ENCODE measurements around the gene KCNG2.
"Not testable (repeated sequence)": the region's sequence is repeated elsewhere in the genome, so short reads cannot be mapped to it uniquely, and the experiment has no call there.

The KCNG2 gene

DNA sequence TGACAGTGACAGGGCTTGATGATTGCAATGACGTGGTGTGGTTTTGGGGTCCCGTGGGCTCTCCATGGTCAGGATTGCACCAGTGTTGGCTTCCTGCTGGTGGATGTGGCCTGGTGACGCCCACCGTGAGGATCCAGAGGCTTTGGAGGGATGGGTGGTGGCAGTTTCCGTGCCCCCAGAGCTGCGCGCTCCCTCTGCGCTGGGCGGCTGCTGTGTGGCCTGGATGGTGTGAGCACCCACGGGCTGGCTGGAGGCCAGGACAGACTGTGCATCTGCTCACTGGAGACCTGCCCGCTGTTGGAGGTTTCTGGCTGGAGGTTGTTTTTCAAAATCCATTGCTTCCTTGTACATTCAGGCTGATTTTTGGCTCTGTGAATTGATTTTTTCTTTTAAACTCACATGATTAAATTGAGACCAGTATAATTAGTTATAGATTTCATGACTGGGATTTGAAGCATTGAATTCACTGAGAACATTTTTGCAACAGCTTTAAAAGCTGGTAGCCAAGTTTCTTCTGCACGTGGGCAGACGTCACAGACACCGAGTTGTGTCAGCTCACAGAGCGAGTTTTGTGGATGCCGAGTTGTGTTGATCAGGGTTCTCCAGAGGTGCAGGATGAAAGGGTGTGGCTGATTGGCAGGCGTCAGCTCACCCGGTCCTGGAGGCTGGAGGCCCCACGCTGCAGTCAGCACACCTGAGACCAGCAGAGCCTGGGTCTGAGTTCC, 72.7 kb downstream of the KCNG2 start:
- no peak for DNase-seq (ENCODE audit: low read depth in 3 of 3)

DNA sequence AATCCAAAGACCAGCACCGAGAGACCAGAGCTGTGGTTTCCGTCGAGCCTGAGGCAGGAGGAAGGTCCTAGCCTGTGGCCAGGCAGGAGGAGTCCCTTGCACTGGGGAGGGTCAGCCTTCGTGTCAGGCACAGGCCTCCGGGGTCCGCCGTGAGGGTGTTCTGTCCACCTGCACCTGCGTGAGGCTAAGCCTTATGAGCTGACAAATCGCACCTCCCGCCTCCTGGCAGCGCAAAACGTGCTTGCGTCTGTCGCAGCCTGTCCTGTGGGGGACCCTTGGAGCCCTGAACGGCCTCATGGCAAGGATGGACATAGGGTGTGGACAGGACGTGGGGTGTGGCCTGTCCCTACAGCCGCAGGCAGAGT, 73.3 kb downstream of the KCNG2 start:
- DNase-seq (ENCODE audit: low read depth in 3 of 3): no peak

DNA sequence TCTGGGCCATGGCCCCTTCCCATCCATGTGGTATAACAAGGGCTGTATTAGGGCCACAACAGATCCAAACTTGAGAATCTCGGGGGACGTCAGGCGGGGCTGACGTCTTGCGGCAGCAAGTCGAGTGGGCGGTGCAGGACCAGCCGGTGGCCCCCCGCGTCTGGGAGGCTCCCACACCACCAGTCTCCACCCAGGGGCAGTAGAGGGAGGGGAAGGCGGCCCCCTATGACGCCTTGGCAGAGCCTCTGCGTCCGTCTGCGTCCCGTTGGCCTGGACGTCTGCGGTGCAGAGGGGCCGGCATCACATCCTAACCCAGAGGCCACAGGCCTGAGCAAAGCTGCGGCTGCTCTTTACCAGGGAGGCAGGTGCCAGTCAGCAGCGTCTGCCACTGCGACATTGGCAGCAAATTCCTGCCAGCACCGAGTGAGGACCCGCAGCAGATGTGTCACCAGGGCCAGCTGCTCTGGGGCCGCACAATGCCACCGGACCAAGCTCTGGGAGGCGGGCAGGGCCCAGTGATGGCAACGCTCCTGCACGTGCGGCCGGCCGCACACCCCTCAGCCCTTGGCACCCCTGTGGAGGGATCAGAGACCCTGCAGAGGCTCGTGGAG, 73.8 kb downstream of the KCNG2 start:
- no peak for DNase-seq (ENCODE audit: low read depth in 3 of 3)

DNA sequence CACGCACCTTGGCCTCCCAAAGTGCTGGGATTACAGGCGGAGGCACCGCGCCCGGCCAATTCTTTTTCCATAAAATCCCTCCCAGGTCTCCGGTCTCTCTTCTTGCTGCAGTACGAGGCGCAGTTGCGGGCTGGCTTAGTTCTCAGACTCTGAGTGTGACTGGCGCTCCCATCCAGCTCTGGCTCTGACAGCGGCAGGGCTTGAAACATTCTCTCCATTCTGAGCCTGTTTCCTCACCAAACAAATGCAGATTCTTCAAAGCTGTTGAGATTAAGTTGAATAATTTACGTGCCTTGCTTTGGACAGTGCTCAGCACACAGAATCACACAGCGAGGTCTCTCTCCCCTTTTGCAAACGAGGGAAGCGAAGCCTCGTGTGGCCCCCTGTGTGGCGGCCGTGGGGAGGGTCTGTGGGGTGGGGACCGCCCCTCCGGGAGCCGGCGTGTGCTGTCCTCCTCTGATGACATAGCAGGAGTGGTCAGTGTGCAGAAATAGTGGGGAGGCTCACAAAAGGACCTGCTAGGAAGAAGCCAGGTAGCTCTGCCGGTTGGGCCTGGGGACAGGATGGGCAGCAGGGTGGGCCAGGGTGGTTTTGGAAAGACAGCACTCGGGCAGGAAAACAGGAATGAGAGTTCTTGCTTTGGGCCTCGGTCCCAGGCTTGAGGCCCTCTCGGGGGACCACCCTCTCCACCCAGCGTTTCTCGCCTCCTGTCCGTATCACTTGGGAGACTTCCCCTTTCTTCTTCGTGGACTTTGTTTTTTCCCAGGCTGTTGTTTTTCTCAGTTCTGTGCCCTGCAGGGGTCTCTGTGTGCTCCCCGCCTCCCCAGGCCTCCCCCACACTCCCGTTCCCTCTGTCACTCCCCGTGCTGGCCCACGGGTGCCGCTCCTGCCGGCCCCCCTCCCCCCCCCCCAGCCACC, 75.0 kb downstream of the KCNG2 start:
- DNase-seq (ENCODE audit: low read depth in 3 of 3): no peak

DNA sequence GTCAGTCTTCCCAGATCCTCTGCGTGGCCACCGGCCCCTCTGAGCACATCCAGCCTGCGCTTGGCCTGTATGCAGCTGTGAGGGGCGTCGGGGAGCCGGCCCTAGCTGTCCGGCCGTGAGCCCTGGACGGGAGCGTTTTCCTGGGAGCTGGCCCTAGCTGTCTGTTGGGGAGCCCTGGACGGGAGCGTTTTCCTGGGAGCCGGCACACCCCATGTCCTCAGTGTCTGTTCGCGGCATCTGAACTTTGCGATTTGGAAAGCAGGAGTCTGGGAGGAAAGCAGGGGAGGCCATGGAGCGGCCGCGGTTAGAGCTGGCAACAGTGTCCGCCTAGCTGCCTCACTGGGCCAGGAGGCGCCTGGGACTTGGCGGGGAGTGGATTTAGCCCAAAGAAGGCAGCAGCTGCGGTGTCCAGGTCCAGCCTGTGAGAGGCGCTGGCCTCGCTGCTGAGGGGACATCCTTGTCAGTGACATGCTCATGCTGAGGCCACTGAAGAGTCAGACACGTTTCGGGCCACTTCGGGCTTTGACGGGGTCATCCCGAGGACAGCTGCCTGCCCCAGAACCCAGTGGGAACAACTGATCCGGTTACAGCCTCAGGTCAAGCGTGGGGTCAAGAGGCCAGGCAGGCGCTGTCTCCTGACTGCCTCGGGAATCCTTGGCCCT, 75.8 kb downstream of the KCNG2 start:
- DNase-seq (ENCODE audit: low read depth in 3 of 3): no peak

DNA sequence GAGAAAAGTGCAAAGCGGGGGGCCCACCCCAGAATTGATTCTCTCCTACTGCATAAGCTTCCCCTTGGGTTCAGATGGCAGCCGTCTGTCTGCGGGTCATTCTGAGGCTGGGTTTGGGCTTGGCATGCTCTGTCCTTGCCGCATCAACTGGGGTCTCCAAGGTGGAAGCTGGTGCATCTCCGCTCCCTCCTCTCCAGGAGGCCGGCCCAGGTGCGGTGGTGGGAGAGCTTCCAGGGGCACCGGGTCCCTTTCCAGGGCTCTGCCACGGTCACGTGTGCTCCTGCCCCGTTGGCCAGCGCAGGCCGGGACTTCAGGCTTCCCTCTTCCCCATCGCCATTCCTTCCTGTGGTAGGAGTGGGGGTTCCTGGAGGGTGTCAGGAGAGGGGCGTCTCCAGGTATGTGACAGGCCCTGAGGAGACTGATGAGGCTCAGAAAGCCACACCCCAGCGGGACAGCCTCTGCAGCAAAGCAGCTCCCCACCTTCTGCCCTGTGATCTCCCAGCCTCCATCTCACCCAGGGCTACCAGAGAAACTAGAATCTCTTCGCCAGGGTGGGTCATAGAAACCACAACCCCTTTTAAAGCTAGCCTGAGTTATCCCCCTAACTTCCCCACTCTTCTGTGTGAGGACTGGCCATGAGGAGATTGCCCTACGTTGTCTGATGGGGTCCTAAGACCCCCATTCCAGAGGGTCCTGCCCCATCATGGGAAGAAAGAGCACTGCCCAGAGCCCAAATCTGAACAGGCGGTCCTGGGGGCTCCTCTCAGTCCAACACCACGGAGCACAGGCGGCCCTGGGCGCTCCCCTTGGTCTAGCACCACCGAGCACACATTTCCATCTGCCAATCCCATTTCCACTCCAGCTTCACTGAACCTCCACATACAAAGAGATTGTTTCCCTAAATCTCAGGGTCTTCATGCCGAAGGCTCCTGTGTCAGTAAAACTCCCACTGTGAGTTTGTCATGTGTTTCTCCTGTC, 77.1 kb downstream of the KCNG2 start:
- no peak for DNase-seq (ENCODE audit: low read depth in 3 of 3)

DNA sequence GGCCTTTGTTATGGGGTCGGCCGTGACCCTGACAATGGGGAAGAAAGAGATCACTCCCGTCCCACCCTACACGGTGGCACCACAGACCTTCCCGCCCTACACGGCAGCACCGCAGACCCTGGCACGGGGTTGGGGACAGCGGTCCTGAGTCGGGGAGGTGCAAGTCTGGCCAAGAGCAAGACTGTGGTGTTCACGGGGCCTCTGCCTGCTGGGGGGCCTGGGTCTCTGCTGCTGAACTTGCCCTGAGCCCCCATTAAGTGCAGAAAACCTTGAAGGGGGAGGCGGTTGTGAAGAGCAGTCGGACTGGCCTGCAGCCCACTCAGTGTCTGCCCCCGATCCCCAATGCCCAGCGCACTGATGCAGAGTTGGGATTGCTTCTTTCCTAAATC, 77.8 kb downstream of the KCNG2 start:
- DNase-seq (ENCODE audit: low read depth in 3 of 3): no peak

DNA sequence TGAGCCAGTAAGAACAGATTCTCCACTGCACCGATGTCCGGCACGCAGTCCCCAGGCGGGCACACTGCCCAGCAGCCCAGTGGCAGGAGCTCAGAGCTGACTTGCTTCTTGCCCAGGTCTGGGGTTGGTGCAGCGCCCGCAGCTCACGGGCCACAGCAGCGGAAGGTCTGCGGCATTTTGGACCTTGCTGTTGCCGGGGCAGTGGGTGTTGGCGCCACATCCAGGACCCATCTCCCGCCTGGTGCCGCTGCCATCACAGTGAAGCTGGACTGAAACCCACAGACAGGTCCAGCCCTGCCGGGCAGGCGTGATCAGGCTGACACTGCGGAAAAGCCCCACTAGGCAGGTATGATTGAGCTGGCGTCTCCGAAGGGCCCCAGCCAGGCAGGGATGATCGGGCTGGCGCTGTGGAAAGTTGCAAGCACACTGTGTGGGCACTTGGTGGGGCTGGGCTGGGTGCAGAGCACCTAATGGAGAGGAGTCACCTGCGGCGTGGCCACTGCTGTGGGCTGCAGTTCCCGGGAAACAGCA, 78.3 kb downstream of the KCNG2 start:
- DNase-seq (ENCODE audit: low read depth in 3 of 3): no peak

DNA sequence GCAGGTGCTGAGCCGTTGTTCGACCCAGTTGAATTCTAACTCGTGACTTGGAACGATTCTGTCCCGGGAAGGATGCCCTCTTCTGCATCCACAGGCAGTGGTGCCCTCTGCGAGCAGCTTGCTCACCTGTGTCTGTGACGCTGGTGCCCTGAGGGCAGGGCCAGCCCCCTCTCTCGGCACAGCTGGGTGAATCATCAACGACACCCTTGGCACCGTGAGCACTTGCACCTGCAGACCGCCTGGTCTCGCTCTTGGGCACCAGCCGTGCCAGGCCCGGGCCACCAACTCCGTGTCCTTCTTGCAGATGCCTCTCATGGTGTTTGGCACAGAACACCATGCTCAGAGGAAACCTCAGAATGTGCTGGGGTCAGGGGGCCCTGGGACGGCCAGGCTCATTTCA, 78.8 kb downstream of the KCNG2 start:
- DNase-seq (ENCODE audit: low read depth in 3 of 3): no peak

DNA sequence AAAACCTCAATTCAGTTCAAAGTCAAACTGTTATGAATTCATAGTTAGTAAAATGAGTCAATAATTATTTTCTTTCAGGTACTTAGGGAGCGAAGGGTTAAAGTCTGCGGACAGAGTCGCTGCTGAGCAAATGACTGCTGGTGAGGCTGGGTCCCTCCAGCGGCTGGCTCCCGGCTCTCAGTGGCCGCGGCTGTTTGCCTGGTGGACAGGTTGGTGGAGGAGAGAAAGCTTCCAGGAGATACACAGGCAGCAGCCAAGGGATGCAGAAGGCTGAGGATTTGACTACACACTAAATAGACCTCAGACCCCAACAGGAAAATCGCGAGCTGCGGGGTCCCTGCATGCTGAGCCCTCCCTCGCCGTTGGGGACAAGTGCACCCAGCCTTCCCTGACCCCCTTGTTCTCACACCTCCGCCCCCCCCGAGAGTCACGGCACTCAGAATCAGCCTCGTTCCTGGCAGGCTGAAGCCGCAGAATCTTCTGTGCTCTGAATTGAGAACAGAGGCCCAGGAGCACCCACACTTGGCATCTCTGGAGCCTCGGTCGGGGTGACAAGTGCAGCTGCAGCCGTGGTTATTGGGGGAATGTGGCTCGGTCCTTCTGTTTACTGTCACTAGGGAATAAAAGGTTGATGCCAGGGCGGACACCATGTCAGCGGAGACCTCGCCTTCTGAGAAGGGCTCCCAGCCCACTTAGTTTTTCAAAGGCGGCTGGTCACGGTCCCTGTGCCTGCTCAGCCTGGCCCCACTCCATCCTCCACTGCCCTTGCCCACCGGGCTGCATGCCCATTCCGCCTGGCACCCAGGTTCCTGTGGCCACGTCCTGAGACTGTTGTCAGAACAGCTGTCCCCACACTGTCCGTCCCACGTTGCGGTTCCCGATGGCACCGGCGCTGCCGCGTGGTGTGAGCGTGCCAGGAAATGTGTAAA, 79.7 kb downstream of the KCNG2 start:
- no peak for DNase-seq (ENCODE audit: low read depth in 3 of 3)

DNA sequence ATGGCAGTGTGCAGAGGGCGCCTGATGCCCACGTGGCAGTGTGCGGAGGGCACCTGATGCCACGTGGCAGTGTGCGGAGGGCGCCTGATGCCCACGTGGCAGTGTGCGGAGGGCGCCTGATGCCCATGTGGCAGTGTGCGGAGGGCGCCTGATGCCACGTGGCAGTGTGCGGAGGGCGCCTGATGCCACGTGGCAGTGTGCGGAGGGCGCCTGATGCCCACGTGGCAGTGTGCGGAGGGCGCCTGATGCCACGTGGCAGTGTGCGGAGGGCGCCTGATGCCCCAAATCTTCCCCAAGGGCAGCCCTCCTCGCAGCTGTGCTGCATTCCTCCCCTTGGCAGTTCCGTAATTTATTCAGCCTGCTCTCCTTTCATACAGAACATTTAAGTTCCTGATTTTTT, 80.5 kb downstream of the KCNG2 start:
- DNase-seq (ENCODE audit: low read depth in 3 of 3): not testable (repeated sequence)

DNA sequence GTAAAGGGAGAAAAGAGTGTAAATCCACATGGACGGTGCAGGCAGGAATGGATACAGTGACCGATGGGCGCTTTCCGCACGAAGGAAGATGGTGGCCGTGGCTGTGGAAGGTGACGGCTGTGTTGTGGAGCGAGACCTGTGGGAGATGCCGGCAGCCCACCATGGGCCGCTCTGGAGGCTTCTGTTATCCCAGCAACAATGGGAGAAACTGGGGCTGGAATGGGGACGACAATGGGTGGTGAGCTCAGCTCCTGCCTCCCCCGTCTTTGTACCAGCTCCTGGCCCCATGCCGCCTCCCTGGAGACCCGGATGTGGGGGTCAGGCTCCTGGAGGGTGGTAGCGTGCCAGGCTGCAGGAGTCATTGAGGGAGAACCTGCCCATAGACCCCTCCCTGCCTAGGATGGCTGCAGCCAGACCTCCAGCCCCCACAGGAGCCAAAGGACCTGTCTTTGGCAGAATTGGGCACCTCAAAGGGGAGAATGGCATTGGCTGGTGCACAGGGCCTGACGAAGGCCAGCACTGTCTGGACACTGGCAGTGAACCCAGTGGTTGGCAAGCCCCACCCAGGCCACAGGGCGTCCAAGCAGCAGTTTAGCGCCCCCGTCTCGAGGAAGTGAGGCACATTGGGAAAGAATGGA, 81.1 kb downstream of the KCNG2 start:
- no peak for DNase-seq (ENCODE audit: low read depth in 3 of 3)

DNA sequence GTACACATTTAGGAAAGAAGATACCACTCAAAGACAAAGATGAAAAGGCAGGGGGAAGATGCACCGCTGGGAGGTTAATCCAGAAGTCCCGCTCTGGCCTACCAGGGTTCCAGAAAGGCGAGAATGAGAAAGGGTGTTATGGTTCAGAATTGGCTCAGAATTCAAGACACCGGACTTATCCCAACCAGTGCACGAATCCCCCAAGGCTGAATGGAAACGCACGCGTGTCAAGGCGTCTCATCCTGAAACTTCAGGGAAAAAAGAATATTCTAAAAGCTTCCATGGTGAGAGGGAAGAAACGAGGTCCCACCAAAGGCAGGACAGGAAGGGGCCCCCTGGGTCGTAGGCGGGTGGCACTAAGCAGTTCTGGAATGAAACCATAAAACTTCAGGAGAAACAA, 81.8 kb downstream of the KCNG2 start:
- no peak for DNase-seq (ENCODE audit: low read depth in 3 of 3)

DNA sequence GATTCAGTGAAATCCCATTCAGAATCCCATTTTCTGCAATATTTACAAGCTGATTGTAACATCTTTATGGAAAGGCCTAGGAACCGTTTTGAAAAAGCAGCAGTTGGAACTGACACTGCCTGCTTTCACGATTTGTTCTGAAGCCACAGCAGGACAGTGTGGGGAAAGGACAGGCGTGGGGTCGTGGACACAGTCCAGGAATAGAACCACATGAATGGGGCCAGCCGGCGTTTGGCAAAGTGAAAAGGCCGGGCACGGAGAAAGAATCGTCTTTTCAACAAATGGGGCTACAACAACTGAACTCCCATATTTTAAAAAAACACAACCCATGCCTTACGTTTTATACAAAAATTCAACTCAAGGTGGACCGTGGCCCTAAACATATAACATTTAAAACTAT, 84.0 kb downstream of the KCNG2 start:
- no peak for DNase-seq (ENCODE audit: low read depth in 3 of 3)

DNA sequence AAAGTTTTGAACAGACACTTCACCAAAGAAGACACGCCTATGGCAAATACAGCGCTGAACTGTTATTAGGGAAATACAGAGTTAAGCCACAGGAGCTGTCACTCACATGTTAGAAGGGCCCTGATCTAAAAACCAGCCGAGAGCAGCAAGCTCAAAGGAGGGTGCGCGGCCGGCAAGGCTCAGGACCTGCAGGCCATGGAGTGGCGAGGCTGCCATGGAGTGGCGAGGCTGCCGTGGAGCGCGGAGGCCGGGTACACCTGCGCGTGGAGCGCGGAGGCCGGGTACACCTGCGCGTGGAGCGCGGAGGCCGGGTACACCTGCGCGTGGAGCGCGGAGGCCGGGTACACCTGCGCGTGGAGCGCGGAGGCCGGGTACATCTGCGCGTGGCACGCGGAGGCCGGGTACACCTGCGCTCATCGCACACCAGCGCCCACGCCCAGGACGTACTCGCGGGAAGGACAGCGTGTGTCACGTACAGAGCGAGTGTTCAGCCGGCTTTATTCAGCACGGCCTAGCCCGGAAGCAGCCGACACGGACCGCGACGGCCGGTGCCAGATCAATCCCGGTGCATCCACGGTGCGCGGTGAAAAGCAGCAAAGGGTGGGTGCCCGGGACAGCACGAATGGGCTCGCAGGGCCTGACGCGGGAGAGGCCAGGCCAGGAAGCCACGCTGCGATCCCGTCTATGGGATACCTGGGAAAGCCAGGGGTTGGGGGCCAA, 84.9 kb downstream of the KCNG2 start:
- DNase-seq (ENCODE audit: low read depth in 3 of 3): no peak

DNA sequence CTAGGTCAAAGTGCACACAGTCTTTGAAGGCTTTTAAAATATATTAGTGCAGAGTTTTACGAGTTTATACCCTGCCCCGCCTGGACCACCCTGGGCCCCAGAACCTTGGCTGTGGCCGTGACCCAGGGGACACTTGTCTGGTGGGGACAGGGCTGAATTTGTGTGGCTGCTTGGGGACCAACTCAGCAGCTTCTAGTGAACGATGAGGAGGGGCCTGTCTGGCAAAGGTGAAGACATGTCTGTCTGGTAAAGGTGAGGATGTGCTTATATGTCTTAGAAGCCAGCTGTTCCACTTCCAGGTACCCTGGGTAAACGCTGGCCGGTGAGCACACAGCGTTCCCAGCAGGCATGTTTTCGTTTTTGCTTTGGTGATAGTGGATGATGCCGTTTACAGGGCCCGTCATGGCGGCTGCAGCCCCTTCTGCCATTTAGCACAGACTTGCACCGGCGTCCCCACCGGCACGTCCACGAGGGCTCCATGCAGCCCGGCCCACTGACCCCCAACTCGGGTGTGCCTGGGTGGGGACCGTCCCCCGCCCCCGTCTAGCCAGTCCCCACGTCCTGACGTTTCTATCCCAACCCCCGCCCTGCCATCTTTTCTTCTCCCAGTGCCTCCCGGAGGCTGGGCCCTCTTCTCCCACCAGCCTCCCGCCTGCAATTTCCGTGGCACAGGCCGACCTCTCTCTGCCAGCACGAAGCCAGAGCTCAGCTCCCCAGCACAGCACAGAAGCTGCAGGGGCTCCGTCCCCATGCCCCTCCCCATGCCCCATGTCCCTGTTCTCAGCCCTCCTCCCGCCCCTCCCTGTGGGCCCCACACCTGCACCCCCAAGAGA, 85.9 kb downstream of the KCNG2 start:
- no peak for DNase-seq (ENCODE audit: low read depth in 3 of 3)

DNA sequence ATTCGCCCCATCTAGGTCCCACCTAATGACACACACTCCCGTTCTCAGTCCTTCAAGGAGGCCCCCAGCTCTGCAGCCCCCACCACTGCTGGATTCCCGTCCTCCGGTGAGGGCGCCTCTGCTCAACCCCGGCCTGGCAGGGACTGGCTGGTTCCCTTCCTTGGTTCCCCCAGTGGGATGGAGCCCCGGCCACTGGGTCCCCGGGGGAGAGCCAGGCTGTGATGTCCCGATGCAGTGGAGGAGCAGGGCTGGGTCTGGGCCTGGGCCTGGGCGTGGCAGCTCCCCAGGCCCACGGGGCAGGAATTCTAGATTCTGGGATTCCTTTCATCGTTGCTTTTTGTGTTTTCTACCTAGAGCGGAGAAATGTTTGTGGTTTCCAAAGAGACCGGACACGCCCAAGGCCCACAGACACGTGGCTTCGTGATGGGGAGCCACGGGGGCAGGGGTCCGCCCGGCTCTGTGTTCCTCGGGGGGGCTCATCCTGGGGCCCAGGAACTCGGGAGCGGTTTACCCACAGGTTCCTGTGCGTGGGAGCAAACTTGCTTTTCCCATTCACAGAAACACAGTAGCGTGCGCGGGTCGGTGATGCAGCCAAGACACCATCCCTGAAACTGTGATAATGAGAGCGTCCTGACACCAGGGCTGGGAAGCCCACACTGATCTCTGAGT, 86.7 kb downstream of the KCNG2 start:
- no peak for DNase-seq (ENCODE audit: low read depth in 3 of 3)
